Prostate gland (tissue), 2 donors: ENCODE measurements around the gene BDKRB2.

Experiments used
- POLR2AphosphoS5 ChIP-seq: sonication (generic); formaldehyde crosslinking; IDR thresholded peaks from one replicate; pipeline ENCODE4 v1.6.1; 2017; ENCODE audit warnings: antibody characterized with exemption
- TF ChIP-seq, protein P1 (sequence below), 4 experiments: fragments of 200-600 bp in 2 of 4; fragments of 450-650 bp in 2 of 4; sonication (generic) in 2 of 4; IDR thresholded peaks; 1 replicate in 3 of 4; 2 replicates in 1 of 4; pipeline ENCODE4 v1.5.1; 2016 to 2019; ENCODE audit warnings: antibody characterized with exemption in 4 of 4, mild to moderate bottlenecking in 2 of 4, moderate library complexity in 2 of 4

DNA sequence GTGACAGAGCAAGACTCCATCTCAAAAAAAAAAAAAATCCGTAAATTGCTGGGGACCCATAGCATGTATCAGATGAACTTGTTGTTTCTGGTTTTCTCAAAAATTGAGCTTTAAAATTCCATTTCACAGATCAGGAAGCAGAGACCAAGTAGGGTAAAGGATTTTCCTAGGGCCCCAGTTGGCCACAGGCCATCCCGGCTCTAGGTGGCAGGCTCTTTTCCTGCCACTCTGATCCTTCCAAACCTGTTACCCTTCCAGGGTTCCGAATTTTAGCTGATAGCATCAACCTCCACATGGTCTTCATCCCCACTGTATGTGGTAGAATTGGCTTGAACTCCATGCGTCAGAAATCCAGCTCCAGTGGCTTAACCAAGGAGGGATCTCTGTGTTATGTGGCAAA, 36.1 kb upstream of the BDKRB2 start:
- TF ChIP-seq, protein P1, sequence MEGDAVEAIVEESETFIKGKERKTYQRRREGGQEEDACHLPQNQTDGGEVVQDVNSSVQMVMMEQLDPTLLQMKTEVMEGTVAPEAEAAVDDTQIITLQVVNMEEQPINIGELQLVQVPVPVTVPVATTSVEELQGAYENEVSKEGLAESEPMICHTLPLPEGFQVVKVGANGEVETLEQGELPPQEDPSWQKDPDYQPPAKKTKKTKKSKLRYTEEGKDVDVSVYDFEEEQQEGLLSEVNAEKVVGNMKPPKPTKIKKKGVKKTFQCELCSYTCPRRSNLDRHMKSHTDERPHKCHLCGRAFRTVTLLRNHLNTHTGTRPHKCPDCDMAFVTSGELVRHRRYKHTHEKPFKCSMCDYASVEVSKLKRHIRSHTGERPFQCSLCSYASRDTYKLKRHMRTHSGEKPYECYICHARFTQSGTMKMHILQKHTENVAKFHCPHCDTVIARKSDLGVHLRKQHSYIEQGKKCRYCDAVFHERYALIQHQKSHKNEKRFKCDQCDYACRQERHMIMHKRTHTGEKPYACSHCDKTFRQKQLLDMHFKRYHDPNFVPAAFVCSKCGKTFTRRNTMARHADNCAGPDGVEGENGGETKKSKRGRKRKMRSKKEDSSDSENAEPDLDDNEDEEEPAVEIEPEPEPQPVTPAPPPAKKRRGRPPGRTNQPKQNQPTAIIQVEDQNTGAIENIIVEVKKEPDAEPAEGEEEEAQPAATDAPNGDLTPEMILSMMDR (IDR thresholded peaks at IDR 0.05), result no peak
- no peak for TF ChIP-seq POLR2AphosphoS5
